RWPE1 (cell line): Measurements from ENCODE around the gene STUB1.

Source experiments
- CTCF ChIA-PET: fragments of 350-600 bp; sonication (Branson Sonifier 250); formaldehyde crosslinking; extraction: SDS; loops from one replicate; lab custom pipeline; 2021; lab: Yijun Ruan, JAX
- POLR2A ChIA-PET: fragments of 400-600 bp; formaldehyde crosslinking; extraction: SDS; loops from one replicate; lab custom pipeline; 2020; ENCODE audit warnings: antibody characterized with exemption; ENCODE audit not compliant: low non-redundant PET; lab: Yijun Ruan, JAX
- DNase-seq: peaks from one replicate; pipeline ENCODE4 v3.0.0; 2012; ENCODE audit warnings: low spot score
- H3K27ac ChIP-seq: fragments of 450-650 bp; 2 replicates; pipeline ENCODE4 v1.5.1; 2017
- CTCF ChIP-seq: fragments of 450-650 bp; conservative IDR thresholded peaks from 2 replicates; pipeline ENCODE4 v1.5.1; 2017; ENCODE audit warnings: low read depth, mild to moderate bottlenecking

The STUB1 gene

GRCh38 chr16:694863-695354 is 14.7 kb downstream of the STUB1 start:
- ChIA-PET POLR2A (interaction anchor here (1.4 to 1.9 kb wide), 3 partner anchors 11 to 28 kb away, joined by 5 to 9 read pairs (median 8); partner anchors contain the start of gene JMJD8), CTCF (no interaction called here)
- H3K27ac ChIP-seq, result peak overlapping the region; percentile 99
- DNase-seq, result no peak
- no peak for TF ChIP-seq CTCF

- CTCF ChIA-PET, result interaction anchor here (0.7 to 1.0 kb wide), 2 partner anchors 24 to 299 kb away, joined by 3 read pairs; no protein-coding TSS in a partner anchor
- POLR2A ChIA-PET, result interaction anchor here (0.6 to 1.9 kb wide), 4 partner anchors 11 to 45 kb away, joined by 3 to 9 read pairs (median 6); partner anchors contain the start of genes CIAO3 and JMJD8
- peak overlapping the region; percentile 99 for H3K27ac ChIP-seq
- peak; percentile 82 for DNase-seq
- no peak for TF ChIP-seq CTCF
These were observed 15.3 kb downstream of the STUB1 start for GRCh38 chr16:695355-696089.

GRCh38 chr16:698911-699671 is 18.9 kb downstream of the STUB1 start:
- H3K27ac ChIP-seq, result no peak overlapping the region
- ChIA-PET POLR2A (no interaction called here), CTCF (no interaction called here)
- no peak for TF ChIP-seq CTCF
- DNase-seq, result no peak

- DNase-seq, result no peak
- TF ChIP-seq CTCF, result no peak
- ChIA-PET POLR2A (no interaction called here), CTCF (interaction anchor here (0.7 to 0.9 kb wide), 2 partner anchors 9 to 14 kb away, joined by 3 read pairs; no protein-coding TSS in a partner anchor)
- no peak overlapping the region for H3K27ac ChIP-seq
These were observed 20.7 kb downstream of the STUB1 start for GRCh38 chr16:700684-701584.

- DNase-seq, result no peak
- CTCF ChIA-PET, result no interaction called here
- H3K27ac ChIP-seq, result no peak overlapping the region
- no peak for TF ChIP-seq CTCF
- POLR2A ChIA-PET, result interaction anchor here (1.3 kb wide), 1 partner anchor 11 kb away, joined by 5 read pairs; no protein-coding TSS in a partner anchor
These were observed 22.1 kb downstream of the STUB1 start for GRCh38 chr16:702341-702740.
